Middle frontal gyrus (tissue), 1 donor: ENCODE results near the gene NOP58.
A peak's percentile ranks its signal among the peaks of the same experiment; 100 is the strongest.
"Not testable (repeated sequence)": the region's sequence is repeated elsewhere in the genome, so short reads cannot be mapped to it uniquely, and the experiment has no call there.

ENCODE experiments used
- DNase-seq: peaks from one replicate; pipeline ENCODE4 v3.0.0-alpha.2; 2015; ENCODE audit warnings: low spot score; ENCODE audit errors: extremely low spot score

Gene NOP58

GRCh38 chr2:202265467-202266277 is at the start of gene NOP58:
TSS of gene NOP58 (plus strand) at chr2:202265763. CDS start at chr2:202265942, 179 bp downstream.
- peak; percentile 97 for DNase-seq

GRCh38 chr2:202221873-202222272 is 43.7 kb upstream of the NOP58 start:
- no peak for DNase-seq

GRCh38 chr2:202237787-202238233 is 27.8 kb upstream of the NOP58 start:
- DNase-seq = no peak

GRCh38 chr2:202238234-202239197 is 27.0 kb upstream of the NOP58 start, which contains the start of gene SUMO1:
TSS of gene SUMO1 (minus strand) at chr2:202238597. CDS start at chr2:202238451, 146 bp downstream.
- peak; percentile 89 for DNase-seq

GRCh38 chr2:202247710-202248109 is 17.9 kb upstream of the NOP58 start:
- not testable (repeated sequence) for DNase-seq

GRCh38 chr2:202249521-202250253 is 15.9 kb upstream of the NOP58 start:
- DNase-seq = no peak

- DNase-seq = no peak
These were observed 14.1 kb upstream of the NOP58 start for GRCh38 chr2:202251494-202251893.

GRCh38 chr2:202261531-202261930 is 4.0 kb upstream of the NOP58 start:
- no peak for DNase-seq

- no peak for DNase-seq
These were observed 1.9 kb downstream of the NOP58 start for GRCh38 chr2:202267495-202267894.

- DNase-seq = no peak
These were observed 4.0 kb downstream of the NOP58 start for GRCh38 chr2:202269585-202269984.

GRCh38 chr2:202270487-202270886 is 4.9 kb downstream of the NOP58 start:
- DNase-seq = no peak

GRCh38 chr2:202276078-202276720 is 10.6 kb downstream of the NOP58 start:
- DNase-seq = not testable (repeated sequence)

- DNase-seq = no peak
These were observed 12.6 kb downstream of the NOP58 start for GRCh38 chr2:202278036-202278760.

GRCh38 chr2:202278944-202279343 is 13.4 kb downstream of the NOP58 start:
- no peak for DNase-seq

GRCh38 chr2:202286595-202286994 is 21.0 kb downstream of the NOP58 start:
- DNase-seq = no peak

GRCh38 chr2:202289394-202290204 is 24.0 kb downstream of the NOP58 start:
- DNase-seq = no peak

GRCh38 chr2:202290316-202290715 is 24.8 kb downstream of the NOP58 start:
- DNase-seq = no peak

- DNase-seq = no peak
These were observed 25.4 kb downstream of the NOP58 start for GRCh38 chr2:202290970-202291369.

GRCh38 chr2:202299712-202300111 is 34.1 kb downstream of the NOP58 start:
- DNase-seq = no peak
